NCI-H526 treated with DMSO at 0.1 percent for 48 hours (cell line): Measurements from ENCODE around the gene CHMP6.

ENCODE experiments used
- DNase-seq: peaks from one replicate; lab custom pipeline; 2025; lab: John Stamatoyannopoulos, UW

CHMP6 gene

DNA sequence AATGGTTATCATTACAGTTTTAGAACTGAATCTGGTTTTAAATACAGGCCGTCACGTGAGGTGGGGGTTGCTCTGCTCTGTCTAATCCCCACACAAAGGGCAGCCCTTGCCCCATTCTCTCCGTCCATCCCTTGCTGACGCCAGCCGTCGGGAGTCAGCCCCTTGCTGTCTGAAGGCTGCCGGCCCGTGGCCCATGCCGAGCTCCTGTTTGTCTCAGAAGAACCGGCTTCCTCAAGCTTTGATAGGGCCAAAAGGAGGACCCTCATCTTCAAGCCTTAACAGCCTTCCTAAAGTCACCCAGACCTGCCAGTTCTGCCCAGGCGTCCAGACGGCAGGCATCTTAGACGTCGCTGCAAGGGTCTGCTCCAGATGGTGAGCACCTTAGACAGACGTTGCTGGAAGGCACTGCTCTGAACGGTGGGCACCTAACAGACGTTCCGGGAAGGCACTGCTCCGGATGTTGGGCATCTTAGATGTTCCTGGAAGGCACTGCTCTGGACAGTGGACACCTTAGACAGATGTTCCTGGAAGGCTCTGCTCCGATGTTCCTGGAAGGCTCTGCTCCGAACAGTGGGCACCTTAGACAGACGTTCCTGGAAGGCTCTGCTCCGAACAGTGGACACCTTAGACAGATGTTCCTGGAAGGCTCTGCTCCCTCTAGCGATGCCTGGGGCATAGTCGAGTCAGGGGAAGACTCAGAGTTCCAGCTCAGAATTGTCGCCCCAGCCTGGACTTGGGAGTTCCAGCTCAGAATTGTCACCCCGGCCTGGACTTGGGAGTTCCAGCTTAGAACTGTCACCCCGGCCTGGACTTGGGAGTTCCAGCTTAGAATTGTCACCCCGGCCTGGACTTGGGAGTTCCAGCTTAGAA lies 35.1 kb upstream of the CHMP6 start:
- no peak for DNase-seq

DNA sequence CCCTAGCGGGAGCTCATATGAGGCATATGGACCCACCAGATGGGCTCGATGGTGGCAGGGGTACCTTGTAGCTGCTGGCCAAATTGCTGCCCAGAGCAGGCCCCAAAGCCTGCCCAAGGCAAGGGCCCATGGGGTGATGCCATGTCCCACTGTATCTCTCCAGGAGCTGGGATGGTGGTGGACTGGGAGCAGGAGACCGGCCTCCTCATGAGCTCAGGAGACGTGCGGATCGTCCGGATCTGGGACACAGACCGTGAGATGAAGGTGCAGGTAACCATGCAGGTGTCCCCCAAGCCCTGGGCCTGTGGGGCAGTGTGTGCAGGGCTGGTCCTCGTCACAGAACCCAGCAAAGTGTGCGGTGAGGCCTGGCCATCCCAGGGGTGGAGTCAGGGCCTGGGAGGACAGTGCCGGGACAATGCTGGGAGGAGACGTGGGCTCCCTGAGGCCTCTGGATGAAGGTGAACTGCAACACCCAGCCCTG lies 34.1 kb upstream of the CHMP6 start:
- DNase-seq = no peak

DNA sequence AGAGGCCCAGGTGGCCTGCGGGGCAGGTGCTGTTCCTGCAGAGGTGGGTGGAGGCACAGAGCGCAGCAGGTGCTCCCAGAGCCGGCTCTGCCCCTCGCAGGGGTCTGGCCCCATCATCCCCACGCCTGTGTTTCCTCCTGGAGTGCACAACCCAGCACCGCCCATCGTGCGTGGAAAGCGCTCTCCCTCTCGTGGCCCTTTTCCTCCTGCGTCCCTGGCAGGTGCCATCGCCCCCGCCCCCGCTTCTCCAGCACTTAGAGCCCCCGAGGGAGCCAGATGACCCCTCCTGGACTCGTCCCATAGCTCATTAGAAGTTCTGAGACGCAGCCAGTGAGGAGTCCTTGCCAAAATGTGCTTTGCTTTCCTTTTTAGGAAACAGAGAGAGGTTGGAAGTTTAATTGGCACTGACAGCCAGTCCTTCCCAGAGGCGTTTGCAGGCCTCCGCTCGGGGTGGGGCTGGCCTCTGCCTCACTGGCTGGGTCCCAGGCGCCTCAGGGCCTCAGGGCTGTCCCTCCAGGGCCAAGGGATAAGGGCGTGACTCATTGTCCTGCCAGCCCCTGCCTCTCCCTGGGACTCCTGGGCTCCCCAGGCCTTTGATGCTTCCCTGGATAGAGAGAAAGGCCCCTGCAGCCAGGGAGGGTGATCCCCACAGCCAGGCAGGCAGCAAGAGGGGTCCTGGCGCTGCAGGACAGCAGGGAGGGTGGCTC lies 32.2 kb upstream of the CHMP6 start:
- no peak for DNase-seq

DNA sequence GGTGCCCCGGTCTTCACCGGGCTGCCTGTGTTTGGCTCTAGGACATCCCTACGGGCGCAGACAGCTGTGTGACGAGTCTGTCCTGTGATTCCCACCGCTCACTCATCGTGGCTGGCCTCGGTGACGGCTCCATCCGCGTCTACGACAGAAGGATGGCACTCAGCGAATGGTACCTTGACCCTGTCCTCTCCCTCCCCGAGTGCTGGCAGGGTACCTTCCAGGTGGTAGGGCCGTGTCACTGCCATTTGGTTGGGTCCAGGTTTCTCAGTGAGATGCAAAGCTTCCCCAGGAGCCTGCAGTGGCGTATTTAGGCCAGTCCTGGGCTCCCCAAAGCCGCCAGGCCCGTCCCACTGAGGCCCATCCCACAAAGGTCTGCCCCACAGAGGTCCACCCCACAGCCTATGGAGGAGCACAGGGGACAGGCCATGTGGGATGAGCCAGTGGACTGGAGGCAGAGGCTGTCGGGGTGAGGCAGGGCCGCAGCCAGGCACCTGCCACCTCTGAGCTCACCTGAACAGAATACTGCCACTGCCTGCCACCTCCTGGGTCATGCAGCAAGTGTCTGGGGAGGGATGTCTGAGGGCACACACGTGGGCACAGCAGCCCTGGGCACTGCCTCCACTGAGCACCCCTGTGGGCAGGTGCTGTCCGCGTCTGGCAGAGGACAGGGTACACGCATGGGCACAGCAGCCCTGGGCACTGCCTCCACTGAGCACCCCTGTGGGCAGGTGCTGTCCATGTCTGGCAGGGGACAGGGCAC lies 31.4 kb upstream of the CHMP6 start:
- DNase-seq = no peak

DNA sequence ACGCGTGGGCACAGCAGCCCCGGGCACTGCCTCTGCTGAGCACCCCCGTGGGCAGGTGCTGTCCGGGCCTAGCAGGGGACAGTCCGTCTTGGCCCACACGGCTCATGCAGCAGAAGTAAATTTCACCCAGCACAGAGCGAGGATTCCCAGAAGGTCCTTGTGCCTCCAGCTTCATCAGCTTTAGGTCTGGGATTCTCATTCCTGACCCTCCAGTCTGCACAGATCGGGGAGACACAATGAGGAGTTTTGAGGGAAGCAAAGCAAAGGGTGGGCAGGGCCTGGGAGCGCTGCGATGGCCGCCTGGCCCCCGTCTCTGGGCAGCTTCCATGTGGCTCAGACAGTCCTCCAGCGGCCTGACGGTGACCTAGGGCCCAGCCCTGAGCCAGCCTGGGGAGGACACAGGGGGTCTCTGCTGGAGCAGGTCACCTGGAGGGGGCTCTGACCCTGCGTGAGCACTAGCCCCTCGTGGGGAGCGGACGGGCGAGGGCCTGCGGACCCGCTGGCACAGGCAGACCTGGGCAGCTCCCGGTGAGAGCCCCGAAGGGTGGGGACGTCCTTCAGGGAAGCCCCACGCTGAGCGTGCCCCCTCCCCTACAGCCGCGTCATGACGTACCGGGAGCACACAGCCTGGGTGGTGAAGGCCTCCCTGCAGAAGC lies 30.7 kb upstream of the CHMP6 start:
- no peak for DNase-seq

DNA sequence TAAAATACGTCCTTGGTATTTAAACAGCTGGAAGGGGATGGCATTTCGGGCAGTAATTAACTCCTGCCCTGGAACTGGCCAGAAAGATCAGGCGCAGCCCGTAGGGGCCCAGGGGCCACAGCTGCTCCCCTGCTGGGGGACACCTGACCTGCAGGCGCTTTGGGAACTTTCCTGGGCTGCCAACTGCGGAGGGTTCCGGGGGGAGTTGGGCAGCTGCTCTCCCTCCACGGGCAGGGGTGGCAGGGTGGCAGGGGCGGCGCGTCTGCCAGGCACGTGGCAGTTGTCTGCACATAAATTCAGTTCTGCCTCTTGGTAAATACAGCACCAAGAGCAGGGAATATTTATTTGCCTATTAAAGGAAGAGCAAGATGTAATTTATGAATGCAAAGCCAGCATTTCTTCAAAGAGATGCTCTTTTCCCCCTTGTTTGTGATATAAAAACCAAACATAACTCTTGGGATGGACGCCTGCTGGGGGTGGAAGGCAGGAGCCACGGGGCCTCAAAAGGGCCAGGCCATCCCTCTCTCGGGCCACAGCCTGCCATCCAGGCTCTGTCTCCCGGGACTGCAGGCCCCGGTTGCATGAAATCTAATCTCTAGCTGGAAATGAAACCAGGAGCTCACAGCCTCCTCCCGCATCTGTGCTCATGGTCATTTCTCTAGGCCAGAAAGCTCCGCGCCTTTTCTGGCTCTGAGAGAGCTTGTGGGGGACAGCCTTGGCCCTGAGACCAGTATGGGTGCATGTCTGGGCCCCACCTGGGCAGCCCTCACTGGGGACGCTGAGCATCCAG lies 29.9 kb upstream of the CHMP6 start:
- DNase-seq = no peak

DNA sequence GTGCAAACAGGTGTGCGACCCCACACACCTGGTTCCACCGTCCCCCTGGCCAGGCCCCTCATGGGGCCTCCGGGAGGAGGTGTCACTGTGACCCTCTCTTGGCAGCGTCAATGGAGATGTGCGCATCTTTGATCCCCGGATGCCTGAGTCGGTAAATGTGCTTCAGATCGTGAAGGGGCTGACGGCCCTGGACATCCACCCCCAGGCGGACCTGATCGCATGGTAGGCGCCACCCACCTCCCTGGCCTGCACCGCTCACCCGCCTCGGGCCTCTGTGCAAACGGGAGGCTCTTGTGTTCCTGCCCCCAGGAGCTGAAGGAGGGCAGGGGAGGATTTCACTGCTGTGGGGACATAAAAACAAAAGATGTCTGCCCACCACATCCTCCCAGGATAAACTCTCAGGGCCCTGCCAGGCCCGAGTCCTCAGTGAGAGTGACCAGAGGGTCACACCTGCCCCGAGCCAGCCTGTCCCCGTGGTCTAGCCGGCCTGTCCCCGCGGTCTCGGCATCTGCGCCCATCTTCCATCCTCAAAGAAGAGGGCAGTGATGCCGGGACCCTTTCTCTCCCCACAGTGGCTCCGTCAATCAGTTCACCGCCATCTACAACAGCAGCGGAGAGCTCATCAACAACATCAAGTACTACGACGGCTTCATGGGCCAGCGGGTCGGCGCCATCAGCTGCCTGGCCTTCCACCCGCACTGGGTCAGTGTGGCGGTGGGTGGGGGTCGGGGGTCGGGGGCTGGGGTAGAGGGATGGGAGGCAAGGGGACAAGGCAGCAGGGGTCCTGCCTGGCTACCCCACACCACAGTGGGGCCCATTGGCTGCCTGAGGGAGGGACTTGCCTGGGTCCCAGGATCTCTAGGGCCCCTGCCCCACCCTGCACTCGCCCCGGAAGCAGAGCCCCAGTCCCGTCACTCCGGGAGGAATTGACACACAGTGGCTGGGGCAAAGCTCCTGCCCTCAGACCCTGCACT lies 29.0 kb upstream of the CHMP6 start:
- no peak for DNase-seq

DNA sequence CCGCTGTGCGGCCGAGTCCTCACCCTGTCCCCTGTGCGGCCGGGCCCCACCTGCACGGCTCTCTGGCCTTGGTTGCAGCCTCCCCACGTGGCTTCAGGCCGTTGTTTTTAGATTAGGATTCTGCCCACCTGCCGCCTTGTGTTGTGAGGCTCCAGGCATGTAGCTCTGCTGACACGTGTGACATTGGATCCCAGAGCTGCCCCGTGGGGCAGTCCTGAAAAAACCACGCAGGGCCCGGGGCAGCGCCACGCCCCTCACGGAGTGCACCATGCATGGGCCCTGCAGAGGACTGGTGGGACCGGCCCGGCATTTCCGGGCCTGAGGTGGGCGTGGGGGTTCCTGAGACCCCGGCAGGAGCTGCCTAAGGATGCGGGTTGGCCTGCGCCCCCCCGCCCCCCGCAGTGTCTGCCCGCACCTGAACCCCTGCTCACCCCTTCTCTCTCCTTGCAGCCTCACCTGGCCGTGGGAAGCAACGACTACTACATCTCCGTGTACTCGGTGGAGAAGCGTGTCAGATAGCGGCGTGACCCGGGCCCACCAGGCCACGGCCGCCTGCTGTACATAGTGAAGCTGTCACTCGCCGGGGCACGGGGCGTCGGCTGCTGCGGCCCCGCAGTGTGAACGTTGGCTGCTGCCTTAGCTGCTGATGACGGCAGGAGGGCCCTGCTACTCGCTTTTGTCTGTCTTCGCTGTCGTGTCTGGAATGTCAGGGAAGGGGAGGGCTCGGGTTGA lies 27.7 kb upstream of the CHMP6 start:
- DNase-seq = no peak

DNA sequence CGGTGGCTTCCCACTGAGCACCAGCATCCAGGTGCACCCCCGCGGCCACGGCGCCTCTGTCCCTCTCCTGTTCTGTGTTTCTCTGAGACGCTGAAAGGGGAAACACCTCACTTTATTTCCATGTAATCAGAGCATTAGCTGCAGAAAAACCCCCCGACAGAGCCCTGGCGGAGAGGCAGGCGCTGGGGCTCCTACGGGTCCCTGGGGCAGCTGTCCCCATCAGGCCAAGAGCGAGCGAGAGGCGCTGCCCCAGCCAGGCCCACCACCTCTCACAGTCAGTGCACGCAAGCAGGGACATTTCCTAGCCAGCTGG lies 27.1 kb upstream of the CHMP6 start:
- no peak for DNase-seq

DNA sequence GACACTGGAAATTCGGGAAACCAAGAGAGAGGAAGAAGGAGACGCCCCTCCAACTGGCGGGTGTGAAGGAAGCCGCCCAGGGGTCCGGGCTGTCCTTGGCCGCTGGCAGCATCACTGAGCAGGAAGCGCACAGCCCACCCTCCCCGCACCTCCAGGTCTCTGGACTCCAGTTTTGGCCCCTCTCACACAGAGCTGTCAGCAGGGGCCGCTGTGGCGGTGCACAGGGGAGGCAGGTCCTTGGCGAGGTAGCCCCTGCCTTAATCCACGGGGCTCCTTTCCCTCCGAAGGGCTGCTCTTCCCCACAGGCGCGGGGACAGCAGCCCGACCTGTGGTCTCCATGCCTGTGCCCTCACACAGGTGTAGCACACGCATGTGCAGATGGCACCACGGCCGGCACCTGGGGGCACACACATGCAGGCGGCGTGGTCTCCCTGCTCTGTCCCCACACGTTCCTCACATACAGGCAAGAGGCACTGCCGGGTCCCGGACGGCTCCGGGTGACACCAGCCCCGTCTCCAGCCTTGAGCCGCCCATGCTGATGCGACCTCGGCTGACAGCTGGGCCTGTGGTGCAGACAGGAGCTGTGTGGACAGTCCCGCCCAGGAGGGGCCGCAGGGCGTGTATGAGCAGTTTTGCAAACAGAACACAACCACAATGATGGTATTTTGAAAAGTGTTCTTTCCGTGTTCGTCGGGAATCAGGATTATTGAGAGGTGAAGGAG lies 26.6 kb upstream of the CHMP6 start:
- DNase-seq = no peak

DNA sequence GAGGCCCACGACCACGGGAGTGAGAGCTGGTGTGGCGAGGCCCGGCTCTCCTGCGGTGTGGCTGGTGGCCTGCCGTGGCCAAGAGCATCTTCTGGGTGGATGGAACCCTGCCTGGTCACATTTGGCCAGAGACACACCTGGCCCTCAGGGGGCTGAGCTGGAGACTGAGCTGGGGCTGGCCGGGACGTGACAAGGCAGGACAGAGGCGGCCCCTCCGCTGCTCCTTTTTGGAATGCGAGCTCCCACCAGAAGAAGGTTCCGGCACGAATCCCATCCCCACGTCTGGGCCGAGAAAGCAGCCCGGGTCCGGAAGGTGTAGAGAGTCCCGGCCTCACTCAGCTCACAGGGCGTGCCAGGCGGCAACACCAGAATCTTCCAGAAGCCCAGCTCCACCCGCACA lies 26.0 kb upstream of the CHMP6 start:
- DNase-seq = no peak

DNA sequence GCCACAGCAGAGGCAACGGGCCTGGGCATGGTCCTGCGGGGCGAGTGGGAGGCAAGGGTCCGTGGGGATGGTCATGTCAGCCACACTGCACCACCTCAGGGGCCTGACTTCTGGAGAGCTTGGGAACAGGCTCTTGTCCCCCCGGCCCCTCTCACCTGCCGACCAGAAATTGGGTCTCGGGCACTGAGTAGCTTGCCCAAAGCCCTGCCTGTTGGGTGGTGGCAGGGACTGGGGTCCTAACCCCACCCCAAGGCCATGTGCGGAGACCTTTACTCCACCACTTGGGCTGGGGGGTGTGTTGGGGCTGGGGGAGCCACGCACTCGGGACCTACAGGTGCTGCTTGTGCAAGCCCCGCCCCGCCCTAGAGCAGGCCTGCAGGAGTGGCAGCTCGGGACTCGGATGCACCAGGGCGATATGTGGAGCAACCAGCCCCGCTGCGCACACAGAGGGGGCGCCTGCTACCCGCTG lies 24.2 kb upstream of the CHMP6 start:
- no peak for DNase-seq

DNA sequence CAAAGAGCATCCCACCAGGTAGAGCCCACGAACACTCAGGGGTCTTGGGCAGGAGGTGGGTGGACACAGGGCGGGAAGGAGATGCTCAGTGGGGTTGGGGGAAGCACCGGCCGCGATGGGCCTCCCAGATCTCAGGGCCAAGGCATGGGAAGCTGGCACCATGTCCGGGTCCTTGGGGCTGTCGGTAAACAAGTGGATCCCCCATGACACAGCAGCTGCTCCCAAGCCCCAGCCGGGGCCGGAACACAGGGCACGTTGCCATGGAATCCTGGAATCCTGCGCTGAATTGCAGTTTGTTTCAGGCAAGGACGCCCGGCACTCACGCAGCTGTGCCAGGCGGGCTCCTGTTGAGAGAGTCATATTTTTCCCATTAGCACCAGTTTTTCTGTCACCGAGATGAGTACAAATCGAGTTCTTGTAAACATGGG lies 23.0 kb upstream of the CHMP6 start:
- DNase-seq = no peak

DNA sequence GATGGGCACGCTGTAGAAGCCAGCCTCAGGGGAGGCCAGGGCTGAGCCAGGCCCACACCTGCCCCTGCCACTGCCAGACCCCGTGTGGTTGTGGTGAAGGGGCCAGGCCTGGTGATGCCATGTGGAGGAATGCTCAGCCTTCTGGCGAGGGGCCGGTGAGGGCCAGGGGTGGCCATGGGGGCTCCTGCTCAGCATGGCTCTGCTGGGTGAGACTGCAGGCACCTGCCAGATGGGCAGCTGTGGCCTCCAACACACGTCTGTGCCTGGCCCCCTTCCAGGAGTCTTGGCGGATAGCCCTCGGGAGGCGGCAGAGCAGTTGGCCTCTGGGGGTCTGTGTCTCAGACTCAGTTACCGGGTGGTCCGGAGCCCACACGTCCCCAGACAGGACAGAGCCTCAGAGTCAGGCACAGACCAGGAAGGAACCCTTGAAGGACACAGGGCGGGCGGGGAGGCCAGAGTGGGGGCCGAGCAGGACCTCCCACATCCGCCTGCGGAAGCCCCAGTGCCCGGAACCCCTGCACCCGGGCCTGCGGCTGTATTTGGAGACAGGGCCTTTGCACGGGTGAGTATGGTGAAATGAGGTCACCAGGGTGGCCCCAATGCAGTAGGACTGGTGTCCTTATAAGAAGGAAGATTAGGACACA lies 22.5 kb upstream of the CHMP6 start:
- DNase-seq = no peak

DNA sequence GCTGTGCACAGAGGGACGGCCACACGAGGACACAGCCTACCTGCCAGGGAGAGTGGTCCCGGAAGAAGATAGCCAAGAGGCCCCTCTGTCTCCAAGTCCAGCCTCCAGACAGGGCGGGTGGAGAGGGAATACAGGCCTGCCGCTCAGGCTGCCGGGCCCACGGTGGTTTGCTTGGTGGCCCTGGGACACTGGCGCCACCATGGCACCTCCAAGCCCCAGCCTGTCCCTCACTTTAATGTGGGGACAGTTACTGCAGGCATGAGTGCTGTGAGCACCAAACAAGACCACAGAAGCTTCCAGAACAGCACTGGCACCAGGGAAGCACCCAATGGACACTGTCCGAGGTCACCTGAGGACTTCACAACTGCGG lies 22.0 kb upstream of the CHMP6 start:
- no peak for DNase-seq

DNA sequence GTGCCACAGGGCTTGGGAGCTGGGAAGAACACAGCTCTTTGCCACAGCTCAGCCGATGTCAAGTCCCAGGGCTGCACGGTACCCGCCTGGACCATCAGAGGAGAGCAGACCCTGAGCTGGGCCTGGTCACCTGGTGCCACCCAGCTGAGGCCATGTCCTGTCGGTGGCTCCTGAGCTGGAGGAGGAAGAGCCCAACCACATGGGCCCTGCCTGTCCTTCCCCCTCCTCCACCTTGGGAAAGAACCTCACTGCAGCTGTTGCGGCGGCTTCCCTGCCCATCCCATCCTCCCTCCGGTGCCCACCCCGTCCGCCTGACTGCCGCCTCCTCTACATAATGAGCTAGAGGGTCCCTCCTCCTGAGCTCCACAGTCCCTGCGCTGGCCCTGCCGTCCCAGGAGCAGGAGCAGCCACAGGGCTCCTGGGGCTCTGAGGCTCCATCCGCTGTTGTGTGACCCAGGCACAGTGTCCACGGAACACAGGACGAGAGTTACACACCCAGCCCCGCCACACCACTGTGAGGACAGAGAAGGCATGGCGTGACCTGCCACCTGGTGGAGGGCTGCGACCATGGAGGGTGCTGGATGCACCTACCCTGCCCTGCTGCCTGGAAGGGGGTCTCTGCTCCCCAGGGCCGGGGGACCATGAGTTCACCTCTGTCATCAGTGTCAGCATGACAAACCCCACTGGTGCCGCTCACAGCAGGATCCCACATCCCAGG lies 21.4 kb upstream of the CHMP6 start:
- DNase-seq = no peak
